Measurements from ENCODE around the gene TTL. TPM values are rescaled to one million over a fixed set of nuclear protein-coding genes. Genes with fewer than 3 reads are reported as not detected.

Gene TTL
- total RNA-seq, 2 donors from 2014 or later, result 61.1 to 89.6 TPM

- no peaks in the 10 kb centered on the region for H3K9me3 ChIP-seq (ENCODE audit: control insufficient read depth, low read length)
- H3K36me3 ChIP-seq (ENCODE audit: control insufficient read depth, insufficient read depth, low read length), result no peaks in the 10 kb centered on the region
- H3K27ac Mint-ChIP-seq, result no peak overlapping the region
- no peaks in the 10 kb centered on the region for H3K4me1 Mint-ChIP-seq
- no peak overlapping the region for H3K27ac ChIP-seq (ENCODE audit: low read depth, low read length)
- no peak overlapping the region for H3K4me3 Mint-ChIP-seq
- peaks cover 6% of the 10 kb centered on the region for H3K9me3 Mint-ChIP-seq
- H3K27me3 ChIP-seq (ENCODE audit: control insufficient read depth, insufficient read depth, low read length, poor library complexity, severe bottlenecking), result no peaks in the 10 kb centered on the region
- no peak overlapping the region for H3K9ac ChIP-seq (ENCODE audit: extremely low read depth, low read length, poor library complexity, severe bottlenecking)
- no peak overlapping the region for H3K4me3 ChIP-seq (ENCODE audit: low read length)
- no peaks in the 10 kb centered on the region for H3K36me3 Mint-ChIP-seq (ENCODE audit: low read depth)
- no peak for TF ChIP-seq CTCF (conservative IDR thresholded peaks at IDR 0.05)
- H3K4me1 ChIP-seq (ENCODE audit: control insufficient read depth, insufficient read depth, low read length), result no peaks in the 10 kb centered on the region
- peaks cover 10% of the 10 kb centered on the region for H3K27me3 Mint-ChIP-seq (ENCODE audit: insufficient read depth)
- WGBS, 2 experiments (ENCODE audit: insufficient coverage in 1 of 2, insufficient read length in 1 of 2), result 88 to 90% methylated on average over 3 to 5 of the region's 6 CpGs
- no peak for DNase-seq
Measured at GRCh38 chr2:112472547-112473263, 9.3 kb upstream of the TTL start.

GRCh38 chr2:112474844-112475486 is 7.0 kb upstream of the TTL start:
- DNase-seq, result no peak
- TF ChIP-seq CTCF (conservative IDR thresholded peaks at IDR 0.05), result no peak
- 81 to 87% methylated on average over 6 of the region's 6 CpGs for WGBS, 2 experiments (ENCODE audit: insufficient coverage in 1 of 2, insufficient read length in 1 of 2)
- H3K27me3 ChIP-seq (ENCODE audit: control insufficient read depth, insufficient read depth, low read length, poor library complexity, severe bottlenecking), result no peaks in the 10 kb centered on the region
- H3K9me3 Mint-ChIP-seq, result no peaks in the 10 kb centered on the region
- no peak overlapping the region for H3K27ac ChIP-seq (ENCODE audit: low read depth, low read length)
- H3K36me3 ChIP-seq (ENCODE audit: control insufficient read depth, insufficient read depth, low read length), result no peaks in the 10 kb centered on the region
- H3K9ac ChIP-seq (ENCODE audit: extremely low read depth, low read length, poor library complexity, severe bottlenecking), result no peak overlapping the region
- H3K4me1 ChIP-seq (ENCODE audit: control insufficient read depth, insufficient read depth, low read length), result no peaks in the 10 kb centered on the region
- no peak overlapping the region for H3K4me3 Mint-ChIP-seq
- no peak overlapping the region for H3K4me3 ChIP-seq (ENCODE audit: low read length)
- H3K4me1 Mint-ChIP-seq, result no peaks in the 10 kb centered on the region
- H3K27ac Mint-ChIP-seq, result no peak overlapping the region
- H3K9me3 ChIP-seq (ENCODE audit: control insufficient read depth, low read length), result no peaks in the 10 kb centered on the region
- H3K36me3 Mint-ChIP-seq (ENCODE audit: low read depth), result no peaks in the 10 kb centered on the region
- H3K27me3 Mint-ChIP-seq (ENCODE audit: insufficient read depth), result peaks cover 5% of the 10 kb centered on the region

- H3K36me3 Mint-ChIP-seq (ENCODE audit: low read depth), result no peaks in the 10 kb centered on the region
- H3K4me3 Mint-ChIP-seq, result no peak overlapping the region
- H3K4me3 ChIP-seq (ENCODE audit: low read length), result no peak overlapping the region
- no peaks in the 10 kb centered on the region for H3K4me1 ChIP-seq (ENCODE audit: control insufficient read depth, insufficient read depth, low read length)
- H3K36me3 ChIP-seq (ENCODE audit: control insufficient read depth, insufficient read depth, low read length), result no peaks in the 10 kb centered on the region
- H3K27me3 Mint-ChIP-seq (ENCODE audit: insufficient read depth), result peaks cover 9% of the 10 kb centered on the region
- H3K9ac ChIP-seq (ENCODE audit: extremely low read depth, low read length, poor library complexity, severe bottlenecking), result no peak overlapping the region
- no peaks in the 10 kb centered on the region for H3K9me3 ChIP-seq (ENCODE audit: control insufficient read depth, low read length)
- WGBS, 2 experiments (ENCODE audit: insufficient coverage in 1 of 2, insufficient read length in 1 of 2), result 89 to 92% methylated on average over 7 of the region's 7 CpGs
- no peak overlapping the region for H3K27ac ChIP-seq (ENCODE audit: low read depth, low read length)
- no peaks in the 10 kb centered on the region for H3K27me3 ChIP-seq (ENCODE audit: control insufficient read depth, insufficient read depth, low read length, poor library complexity, severe bottlenecking)
- no peak for DNase-seq
- no peaks in the 10 kb centered on the region for H3K9me3 Mint-ChIP-seq
- no peak for TF ChIP-seq CTCF (conservative IDR thresholded peaks at IDR 0.05)
- H3K27ac Mint-ChIP-seq, result no peak overlapping the region
- peaks cover 4% of the 10 kb centered on the region for H3K4me1 Mint-ChIP-seq
Measured at GRCh38 chr2:112476434-112476833, 5.5 kb upstream of the TTL start.

All from endodermal cell (in vitro differentiated cells).